NT2/D1 (cell line): ENCODE measurements around the gene MEIS2.

ENCODE experiments used
- DNase-seq: peaks from one replicate; pipeline ENCODE4 v3.0.0-alpha.2; 2011; ENCODE audit warnings: low read depth, low spot score
- H3K27me3 ChIP-seq: 2 replicates; pipeline ENCODE4 v1.6.0; 2011; ENCODE audit warnings: mild to moderate bottlenecking; ENCODE audit not compliant: insufficient read length, insufficient read depth
- H3K36me3 ChIP-seq: 2 replicates; pipeline ENCODE4 v1.6.1; 2011; ENCODE audit warnings: mild to moderate bottlenecking, low read length, mixed read lengths; ENCODE audit not compliant: insufficient read depth, insufficient read length
- H3K4me1 ChIP-seq: 2 replicates; pipeline ENCODE4 v1.5.1; 2011; ENCODE audit not compliant: insufficient read depth, insufficient read length
- H3K4me3 ChIP-seq: 2 replicates; pipeline ENCODE4 v1.5.1; 2011; ENCODE audit warnings: low read depth; ENCODE audit not compliant: insufficient read length
- H3K9ac ChIP-seq: 2 replicates; pipeline ENCODE4 v1.6.0; 2011; ENCODE audit warnings: low read depth; ENCODE audit not compliant: insufficient read length
- H3K9me3 ChIP-seq: 2 replicates; pipeline ENCODE4 v1.5.1; 2011; ENCODE audit warnings: mild to moderate bottlenecking, low read length; ENCODE audit not compliant: insufficient read depth
- SUZ12 ChIP-seq: IDR thresholded peaks from 2 replicates; pipeline ENCODE4 v1.6.1; 2011; ENCODE audit not compliant: insufficient read length, insufficient read depth; ENCODE audit errors: extremely low read depth
- YY1 ChIP-seq: IDR thresholded peaks from 2 replicates; pipeline ENCODE4 v1.6.1; 2011; ENCODE audit not compliant: insufficient read length, insufficient read depth
- ZNF274 ChIP-seq: IDR thresholded peaks from 2 replicates; pipeline ENCODE4 v1.6.1; 2011; ENCODE audit warnings: mild to moderate bottlenecking, low read depth, low read length

Gene MEIS2

GRCh38 chr15:36914960-36915808 lies 185.2 kb downstream of the MEIS2 start:
- no peak overlapping the region for H3K4me3 ChIP-seq
- H3K27me3 ChIP-seq = no peaks in the 10 kb centered on the region
- TF ChIP-seq SUZ12 = no peak
- TF ChIP-seq YY1 = no peak
- TF ChIP-seq ZNF274 = no peak
- no peak for DNase-seq
- H3K9me3 ChIP-seq = no peaks in the 10 kb centered on the region
- H3K36me3 ChIP-seq = no peaks in the 10 kb centered on the region
- no peak overlapping the region for H3K9ac ChIP-seq
- no peaks in the 10 kb centered on the region for H3K4me1 ChIP-seq

GRCh38 chr15:36914466-36914865 lies 185.9 kb downstream of the MEIS2 start:
- Histone ChIP-seq H3K9me3 (no peaks in the 10 kb centered on the region), H3K36me3 (no peaks in the 10 kb centered on the region), H3K9ac (no peak overlapping the region), H3K4me3 (no peak overlapping the region), H3K27me3 (no peaks in the 10 kb centered on the region), H3K4me1 (no peaks in the 10 kb centered on the region)
- DNase-seq = no peak
- no peak for TF ChIP-seq SUZ12
- no peak for TF ChIP-seq ZNF274
- TF ChIP-seq YY1 = no peak

- no peak for DNase-seq
- Histone ChIP-seq H3K9me3 (no peaks in the 10 kb centered on the region), H3K4me1 (no peaks in the 10 kb centered on the region), H3K4me3 (no peak overlapping the region), H3K36me3 (no peaks in the 10 kb centered on the region), H3K9ac (no peak overlapping the region), H3K27me3 (no peaks in the 10 kb centered on the region)
- TF ChIP-seq SUZ12 (no peak), YY1 (no peak), ZNF274 (no peak)
These were observed 188.0 kb downstream of the MEIS2 start for GRCh38 chr15:36912311-36912712.

GRCh38 chr15:36911322-36911944 lies 188.9 kb downstream of the MEIS2 start:
- no peak for TF ChIP-seq SUZ12
- no peak for TF ChIP-seq ZNF274
- no peak for TF ChIP-seq YY1
- no peak overlapping the region for H3K9ac ChIP-seq

GRCh38 chr15:36908991-36909390 lies 191.4 kb downstream of the MEIS2 start:
- no peaks in the 10 kb centered on the region for H3K9me3 ChIP-seq
- no peak for DNase-seq
- no peaks in the 10 kb centered on the region for H3K27me3 ChIP-seq
- TF ChIP-seq ZNF274 (no peak), SUZ12 (no peak), YY1 (no peak)
- no peaks in the 10 kb centered on the region for H3K36me3 ChIP-seq
- no peaks in the 10 kb centered on the region for H3K4me1 ChIP-seq
- H3K9ac ChIP-seq = no peak overlapping the region
- no peak overlapping the region for H3K4me3 ChIP-seq

More at GRCh38 chr15:36911322-36911944, 188.9 kb downstream of the MEIS2 start:
- H3K27me3 ChIP-seq = no peaks in the 10 kb centered on the region
- DNase-seq = no peak
- H3K9me3 ChIP-seq = no peaks in the 10 kb centered on the region
- H3K4me3 ChIP-seq = no peak overlapping the region
- H3K36me3 ChIP-seq = no peaks in the 10 kb centered on the region
- no peaks in the 10 kb centered on the region for H3K4me1 ChIP-seq

GRCh38 chr15:36907295-36907694 lies 193.1 kb downstream of the MEIS2 start:
- Histone ChIP-seq H3K4me3 (no peak overlapping the region), H3K9me3 (no peaks in the 10 kb centered on the region), H3K36me3 (no peaks in the 10 kb centered on the region), H3K4me1 (no peaks in the 10 kb centered on the region), H3K27me3 (no peaks in the 10 kb centered on the region), H3K9ac (no peak overlapping the region)
- peak; percentile 55 for DNase-seq
- no peak for TF ChIP-seq ZNF274
- no peak for TF ChIP-seq YY1
- no peak for TF ChIP-seq SUZ12

GRCh38 chr15:36905908-36906307 lies 194.4 kb downstream of the MEIS2 start:
- TF ChIP-seq YY1 (no peak), SUZ12 (no peak), ZNF274 (no peak)
- Histone ChIP-seq H3K4me3 (no peak overlapping the region), H3K27me3 (no peaks in the 10 kb centered on the region), H3K36me3 (no peaks in the 10 kb centered on the region), H3K9ac (no peak overlapping the region), H3K4me1 (no peaks in the 10 kb centered on the region), H3K9me3 (no peaks in the 10 kb centered on the region)
- no peak for DNase-seq
